Dedifferentiated amniotic fluid mesenchymal stem cell (primary cell): ENCODE data around the gene TEX11.

Source experiments
- DNase-seq: peaks from one replicate; pipeline ENCODE4 v3.0.0-alpha.2; 2016; ENCODE audit errors: extremely low spot score

Gene TEX11

DNA sequence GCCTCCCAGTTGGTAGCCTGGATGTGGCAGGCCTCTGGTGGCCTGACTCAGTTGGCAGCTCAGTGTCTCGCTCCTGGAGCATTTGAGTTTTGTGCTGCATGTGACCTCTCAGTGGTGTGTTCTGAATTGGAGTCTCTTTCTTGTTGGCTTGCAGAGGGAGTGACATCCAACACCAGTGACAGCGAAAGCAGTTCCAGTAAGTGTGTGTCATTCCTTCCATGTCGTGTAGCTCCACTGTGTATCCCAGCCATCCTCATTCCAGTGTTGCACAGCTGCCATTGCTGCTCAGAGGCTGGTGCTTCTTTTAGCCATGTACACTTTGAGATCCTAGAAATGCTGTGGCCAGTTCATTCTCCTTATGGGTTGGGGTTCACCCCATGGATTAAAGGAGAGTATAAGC is 411.5 kb downstream of the TEX11 start:
- no peak for DNase-seq

DNA sequence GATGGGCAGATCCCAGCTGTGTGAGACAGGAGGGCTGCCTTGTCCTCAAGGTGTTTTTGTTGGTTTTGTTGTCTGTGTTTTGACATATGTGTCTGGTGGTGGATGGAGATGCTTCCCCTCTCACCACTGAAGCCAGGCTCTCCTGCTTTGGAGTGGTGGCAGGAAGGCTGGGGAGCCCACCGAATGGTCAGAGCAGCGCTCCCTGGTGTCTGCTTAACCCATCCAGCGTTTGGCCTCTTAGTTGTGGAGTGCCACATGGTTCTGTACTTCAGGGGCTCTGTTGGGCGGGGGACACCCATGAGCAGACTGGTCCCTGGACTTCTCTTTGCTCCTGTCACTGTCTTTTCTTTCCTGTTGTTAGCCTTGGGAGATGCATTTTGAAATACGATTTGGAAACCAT is 412.0 kb downstream of the TEX11 start:
- no peak for DNase-seq

DNA sequence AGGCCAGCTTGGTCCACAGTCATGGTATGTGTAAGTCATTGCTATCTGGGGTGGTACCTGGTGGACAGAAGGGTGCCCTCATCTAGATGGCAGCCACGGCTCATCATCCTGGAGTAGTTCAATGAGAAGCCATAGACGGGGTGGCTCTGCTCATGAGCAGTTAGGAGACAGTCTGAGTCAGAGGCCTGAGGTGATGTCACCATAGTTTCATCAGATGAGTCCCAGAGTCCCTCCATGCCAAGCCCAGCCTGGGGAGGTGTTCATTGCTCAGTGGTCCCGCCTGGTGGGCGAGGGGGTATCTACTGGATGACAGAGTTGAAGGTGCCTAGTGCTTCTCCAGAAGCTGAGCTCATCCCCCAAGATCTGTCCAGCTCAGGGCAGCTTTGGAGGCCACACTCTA is 414.1 kb downstream of the TEX11 start:
- DNase-seq, result no peak

- DNase-seq, result no peak
These were observed 419.7 kb downstream of the TEX11 start for GRCh38 chrX:70488856-70489255.

GRCh38 chrX:70485466-70485865 is 423.0 kb downstream of the TEX11 start:
- DNase-seq, result no peak

DNA sequence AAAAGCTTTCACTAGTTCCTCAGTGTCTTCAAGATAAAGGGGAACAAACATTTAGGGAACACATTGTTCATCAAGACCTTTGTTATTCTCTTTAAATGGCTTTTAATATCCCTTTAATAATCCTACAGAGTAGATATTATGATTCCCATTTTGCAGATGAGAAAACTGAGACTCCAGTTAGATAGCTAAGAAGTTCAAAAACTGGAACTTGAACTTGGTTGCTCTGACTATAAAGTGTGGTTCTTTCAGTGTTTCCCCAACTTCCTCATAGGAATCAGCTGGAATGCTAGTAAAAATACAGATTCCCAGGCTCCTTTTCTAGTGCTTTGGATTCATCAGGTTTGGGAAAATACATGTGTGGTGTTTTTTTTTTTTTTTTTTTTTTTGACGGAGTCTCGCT is 426.2 kb downstream of the TEX11 start:
- DNase-seq, result no peak

DNA sequence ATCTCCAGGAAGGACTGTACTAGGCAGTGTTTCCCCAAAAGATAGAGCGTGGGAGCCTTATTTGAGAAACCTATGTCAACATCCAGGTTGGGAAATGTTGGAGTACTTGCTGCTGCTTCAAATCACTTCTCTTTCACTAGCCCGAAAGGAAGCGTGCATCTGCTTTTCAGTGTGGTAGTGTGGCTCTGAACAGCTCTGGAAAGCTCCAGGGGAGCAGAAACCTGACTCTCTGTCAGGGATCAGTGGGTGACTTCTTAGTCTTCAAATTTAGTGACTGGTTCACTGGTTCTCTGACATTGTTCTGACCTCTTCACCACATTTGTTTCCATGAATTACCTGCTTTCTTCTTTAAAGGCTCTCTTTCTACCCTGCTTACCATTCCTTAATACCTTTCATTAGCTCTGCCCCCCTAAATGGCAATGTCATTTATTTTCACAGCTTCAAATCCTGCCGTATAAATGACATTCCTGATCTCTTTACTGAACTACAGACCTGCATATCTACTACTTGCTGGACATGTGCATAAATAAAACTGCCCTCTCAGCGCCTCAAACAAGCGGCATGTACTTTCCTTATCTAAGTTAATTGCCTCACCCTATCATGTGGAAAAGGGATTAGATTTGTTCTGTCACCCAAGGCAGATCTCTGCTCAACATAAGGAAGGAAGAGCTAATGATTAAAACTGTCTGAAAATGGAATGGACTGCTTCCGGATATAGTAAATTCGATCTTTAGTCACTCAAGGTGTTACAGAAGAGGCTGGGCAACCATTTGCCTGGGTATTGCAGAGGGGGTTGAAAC is 426.8 kb downstream of the TEX11 start:
- DNase-seq, result no peak

- no peak for DNase-seq
These were observed 427.9 kb downstream of the TEX11 start for GRCh38 chrX:70480660-70481018.

DNA sequence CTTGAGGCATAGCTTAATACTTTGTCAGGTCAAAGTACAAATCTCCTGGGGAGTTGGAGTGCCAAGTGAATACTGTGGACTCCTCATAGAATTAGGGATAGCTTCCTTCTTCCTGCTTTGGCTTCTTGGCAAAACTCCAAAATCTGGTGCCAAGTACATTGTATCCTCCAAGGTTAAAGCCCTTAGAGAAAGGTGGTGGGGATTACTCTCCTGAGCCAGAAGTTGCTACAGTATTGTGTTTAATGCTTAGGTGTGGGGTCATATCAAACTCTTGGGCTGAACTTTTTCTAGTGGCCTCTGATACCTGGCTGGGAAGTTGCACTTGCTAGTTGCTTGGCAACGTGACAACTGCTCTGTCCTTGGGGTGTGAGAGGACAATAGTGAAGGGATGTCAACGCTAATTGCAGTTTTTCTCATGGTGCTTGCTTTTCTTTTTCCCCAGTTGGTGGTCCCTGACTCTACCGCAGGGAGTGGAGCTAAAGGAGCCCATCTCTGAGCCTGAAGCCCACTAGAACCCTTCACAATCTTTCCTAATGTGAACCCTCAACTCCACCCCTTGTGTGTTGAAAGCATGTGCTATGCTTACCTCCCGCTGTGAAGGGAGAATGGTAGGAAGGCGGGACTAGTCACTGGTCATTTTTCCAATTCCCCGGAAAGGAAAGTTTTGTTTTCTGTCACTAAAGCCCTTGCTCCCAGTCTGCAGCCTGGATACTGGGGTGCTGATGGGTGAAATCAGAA is 428.4 kb downstream of the TEX11 start:
- DNase-seq, result no peak

DNA sequence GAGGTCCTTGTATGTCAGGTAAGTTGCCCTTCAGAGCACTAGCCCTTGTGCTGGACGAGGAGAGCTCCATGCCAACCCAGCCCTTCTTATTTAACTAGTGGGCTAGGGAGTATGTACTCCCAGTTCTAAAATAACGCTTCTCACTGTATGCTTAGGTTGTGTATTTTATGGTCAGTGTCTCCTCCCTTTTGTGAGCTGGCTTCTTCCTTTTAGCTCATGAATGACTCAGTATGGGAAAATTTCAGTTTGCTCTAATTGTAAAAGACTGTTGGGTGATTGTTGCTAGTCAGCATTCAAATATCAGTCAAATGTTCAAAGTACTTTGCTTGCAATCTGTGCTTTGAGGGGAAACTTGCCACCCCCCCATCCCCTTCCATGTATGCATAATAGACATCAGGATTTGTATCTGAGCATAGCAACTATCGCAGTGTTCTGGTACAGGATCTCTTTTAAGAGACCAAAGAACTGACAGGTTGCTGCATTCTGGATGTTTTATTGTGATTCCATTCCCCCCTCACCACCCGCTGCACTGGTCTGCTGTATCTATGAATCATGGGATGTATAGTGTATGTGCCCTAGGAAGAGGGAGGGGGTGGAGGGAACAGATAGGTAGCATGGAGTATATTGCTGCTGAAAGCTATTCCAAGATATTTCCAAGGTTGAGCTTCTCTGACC is 429.1 kb downstream of the TEX11 start:
- peak; percentile 59 for DNase-seq
